ENCODE measurements around the gene NELFA. TPM values are rescaled to one million over a fixed set of nuclear protein-coding genes. Genes with fewer than 3 reads are reported as not detected.

NELFA gene
- 54.8 TPM for polyA plus RNA-seq (2012; ENCODE audit: insufficient read length, low read depth)

DNA sequence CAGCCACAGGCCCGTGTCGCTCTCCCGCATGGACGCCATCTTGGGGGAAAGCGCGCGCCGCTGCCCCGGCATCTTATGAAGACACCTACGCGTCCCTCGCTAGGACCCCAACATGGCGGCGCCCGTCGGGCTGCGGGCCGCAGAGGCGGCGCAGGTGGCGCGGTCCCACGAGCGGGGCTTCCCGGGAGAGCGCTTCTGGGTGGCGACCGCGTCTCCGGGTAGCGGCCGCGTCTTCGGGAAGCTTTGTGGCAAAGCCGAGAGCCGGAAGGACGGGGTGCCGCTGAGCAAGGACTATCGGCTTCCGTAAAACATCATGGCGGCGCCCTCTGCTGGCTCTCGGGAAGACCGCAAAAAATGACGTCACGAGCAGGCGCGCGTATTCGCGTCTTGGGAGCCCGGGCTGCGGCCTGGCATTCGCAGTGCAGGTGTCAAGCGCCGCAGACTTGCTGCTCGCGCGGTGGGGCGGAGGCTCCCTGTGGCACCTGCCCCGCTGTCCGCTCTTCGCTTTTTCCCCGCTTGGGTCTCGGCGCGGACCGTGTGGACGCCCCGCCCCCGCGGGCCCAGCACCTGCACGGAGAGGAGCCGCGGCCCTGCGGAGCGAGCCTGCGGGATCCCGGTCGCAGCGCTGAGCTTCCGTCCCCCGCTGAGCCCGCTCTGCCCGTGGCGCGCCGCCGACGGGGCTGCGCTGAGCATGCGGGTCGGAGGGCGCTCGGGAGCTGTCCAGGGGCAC, at the start of gene NELFA:
Gene NELFA (minus strand): TSS at position 54 of the 730 bp plus-strand sequence. CDS start 15 bp downstream, at position 39.
- TF ChIP-seq FOXP2 (optimal IDR thresholded peaks at IDR 0.05; ENCODE audit: borderline replicate concordance, extremely low read depth, extremely low read length, insufficient read depth): peak; percentile 54
- peak; percentile 85 for TF ChIP-seq POLR2AphosphoS5 (IDR thresholded peaks at IDR 0.05; ENCODE audit: low read depth, low read length)
- TF ChIP-seq TAF1 (IDR thresholded peaks at IDR 0.05; ENCODE audit: borderline replicate concordance, insufficient read depth, low read length): peak; percentile 100
- TF ChIP-seq, protein P1, sequence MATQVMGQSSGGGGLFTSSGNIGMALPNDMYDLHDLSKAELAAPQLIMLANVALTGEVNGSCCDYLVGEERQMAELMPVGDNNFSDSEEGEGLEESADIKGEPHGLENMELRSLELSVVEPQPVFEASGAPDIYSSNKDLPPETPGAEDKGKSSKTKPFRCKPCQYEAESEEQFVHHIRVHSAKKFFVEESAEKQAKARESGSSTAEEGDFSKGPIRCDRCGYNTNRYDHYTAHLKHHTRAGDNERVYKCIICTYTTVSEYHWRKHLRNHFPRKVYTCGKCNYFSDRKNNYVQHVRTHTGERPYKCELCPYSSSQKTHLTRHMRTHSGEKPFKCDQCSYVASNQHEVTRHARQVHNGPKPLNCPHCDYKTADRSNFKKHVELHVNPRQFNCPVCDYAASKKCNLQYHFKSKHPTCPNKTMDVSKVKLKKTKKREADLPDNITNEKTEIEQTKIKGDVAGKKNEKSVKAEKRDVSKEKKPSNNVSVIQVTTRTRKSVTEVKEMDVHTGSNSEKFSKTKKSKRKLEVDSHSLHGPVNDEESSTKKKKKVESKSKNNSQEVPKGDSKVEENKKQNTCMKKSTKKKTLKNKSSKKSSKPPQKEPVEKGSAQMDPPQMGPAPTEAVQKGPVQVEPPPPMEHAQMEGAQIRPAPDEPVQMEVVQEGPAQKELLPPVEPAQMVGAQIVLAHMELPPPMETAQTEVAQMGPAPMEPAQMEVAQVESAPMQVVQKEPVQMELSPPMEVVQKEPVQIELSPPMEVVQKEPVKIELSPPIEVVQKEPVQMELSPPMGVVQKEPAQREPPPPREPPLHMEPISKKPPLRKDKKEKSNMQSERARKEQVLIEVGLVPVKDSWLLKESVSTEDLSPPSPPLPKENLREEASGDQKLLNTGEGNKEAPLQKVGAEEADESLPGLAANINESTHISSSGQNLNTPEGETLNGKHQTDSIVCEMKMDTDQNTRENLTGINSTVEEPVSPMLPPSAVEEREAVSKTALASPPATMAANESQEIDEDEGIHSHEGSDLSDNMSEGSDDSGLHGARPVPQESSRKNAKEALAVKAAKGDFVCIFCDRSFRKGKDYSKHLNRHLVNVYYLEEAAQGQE (IDR thresholded peaks at IDR 0.05; ENCODE audit: insufficient read depth in 1 of 2, low read depth in 2 of 2, low read length in 2 of 2): peak; percentile 70 to 84; a peak in 3 of 4 replicates
- peak; percentile 24; the same call in 1 of the 2 replicates for TF ChIP-seq SIN3A (IDR thresholded peaks at IDR 0.05; ENCODE audit: borderline replicate concordance, insufficient read depth, low read length)

DNA sequence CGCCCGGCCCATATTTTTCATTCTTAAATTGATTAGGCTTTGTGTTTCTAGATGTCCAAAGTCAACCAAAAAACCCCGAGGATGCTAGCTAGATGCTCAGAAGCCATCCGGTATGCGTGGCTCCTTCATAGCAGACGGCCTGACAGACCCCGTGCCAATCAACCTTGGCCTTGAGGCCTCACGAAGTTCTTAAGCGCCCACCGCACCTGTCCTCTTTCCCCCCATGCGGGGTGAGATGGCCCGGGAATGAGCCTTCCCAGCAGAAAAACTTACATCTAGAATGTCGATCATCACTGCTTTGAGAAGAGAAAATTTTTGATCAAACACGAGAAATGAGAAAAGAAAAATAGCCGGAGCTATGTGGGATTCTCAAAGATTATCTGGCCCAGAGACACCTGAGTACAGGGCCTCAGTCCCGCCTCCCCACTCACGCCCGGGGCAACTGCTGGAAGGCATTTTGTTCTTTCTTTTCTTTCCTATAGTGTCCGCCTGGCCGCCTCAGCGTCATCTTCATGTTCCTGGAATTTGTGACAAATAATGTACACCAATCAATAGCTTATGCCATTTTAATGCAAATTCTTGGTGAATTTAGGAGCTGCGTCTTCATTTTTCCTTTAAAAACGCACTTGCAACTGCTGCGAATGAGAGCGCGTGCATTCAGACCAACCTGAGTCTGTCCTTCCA, 48.8 kb upstream of the NELFA start:
- TF ChIP-seq TAF1 (IDR thresholded peaks at IDR 0.05; ENCODE audit: borderline replicate concordance, insufficient read depth, low read length): no peak
- TF ChIP-seq FOXP2 (optimal IDR thresholded peaks at IDR 0.05; ENCODE audit: borderline replicate concordance, extremely low read depth, extremely low read length, insufficient read depth): no peak
- no peak for TF ChIP-seq SIN3A (IDR thresholded peaks at IDR 0.05; ENCODE audit: borderline replicate concordance, insufficient read depth, low read length)
- TF ChIP-seq, protein P1 (IDR thresholded peaks at IDR 0.05; ENCODE audit: insufficient read depth in 1 of 2, low read depth in 2 of 2, low read length in 2 of 2): no peak
- no peak for TF ChIP-seq POLR2AphosphoS5 (IDR thresholded peaks at IDR 0.05; ENCODE audit: low read depth, low read length)

DNA sequence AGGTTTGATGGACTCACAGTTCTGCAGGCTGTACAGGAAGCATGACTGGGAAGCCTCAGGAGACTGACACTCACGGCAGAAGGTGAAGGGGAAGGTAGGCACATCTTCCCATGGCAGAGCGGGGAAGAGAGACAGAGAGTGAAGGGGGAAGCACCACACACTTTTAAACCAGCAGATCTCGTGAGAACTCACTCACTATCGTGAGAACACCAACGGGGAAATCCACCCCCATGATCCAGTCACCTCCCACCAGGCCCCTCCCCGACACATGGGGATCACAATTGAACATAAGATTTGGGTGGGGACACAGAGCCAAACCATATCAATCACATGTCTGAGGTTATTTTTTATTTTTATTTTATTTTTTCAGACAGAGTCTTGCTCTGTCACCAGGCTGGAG, 45.4 kb upstream of the NELFA start:
- TF ChIP-seq TAF1 (IDR thresholded peaks at IDR 0.05; ENCODE audit: borderline replicate concordance, insufficient read depth, low read length) (no peak), POLR2AphosphoS5 (IDR thresholded peaks at IDR 0.05; ENCODE audit: low read depth, low read length) (no peak), SIN3A (IDR thresholded peaks at IDR 0.05; ENCODE audit: borderline replicate concordance, insufficient read depth, low read length) (no peak), FOXP2 (optimal IDR thresholded peaks at IDR 0.05; ENCODE audit: borderline replicate concordance, extremely low read depth, extremely low read length, insufficient read depth) (no peak)
- TF ChIP-seq, protein P1 (IDR thresholded peaks at IDR 0.05; ENCODE audit: insufficient read depth in 1 of 2, low read depth in 2 of 2, low read length in 2 of 2): no peak

DNA sequence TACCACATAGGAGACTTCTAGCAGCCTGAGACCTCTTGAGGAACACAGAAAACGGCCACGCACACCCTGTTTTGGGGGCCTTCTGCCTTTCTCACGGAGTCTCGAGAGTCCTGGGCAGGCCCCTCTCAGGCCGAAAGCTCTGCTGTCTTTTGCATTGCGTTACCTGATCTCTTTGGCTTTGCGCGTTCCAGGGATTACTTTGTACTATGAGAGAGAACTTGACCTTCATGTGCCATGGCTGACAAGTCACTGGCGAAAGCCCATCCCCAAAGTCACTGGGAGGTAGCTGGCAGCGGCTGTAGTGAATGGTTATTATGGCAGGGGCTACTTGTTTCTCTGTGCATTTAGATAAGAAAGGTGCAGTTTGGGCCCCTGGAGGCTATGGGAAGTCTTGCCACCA, 42.3 kb upstream of the NELFA start:
- TF ChIP-seq SIN3A (IDR thresholded peaks at IDR 0.05; ENCODE audit: borderline replicate concordance, insufficient read depth, low read length) (no peak), POLR2AphosphoS5 (IDR thresholded peaks at IDR 0.05; ENCODE audit: low read depth, low read length) (no peak), FOXP2 (optimal IDR thresholded peaks at IDR 0.05; ENCODE audit: borderline replicate concordance, extremely low read depth, extremely low read length, insufficient read depth) (no peak), TAF1 (IDR thresholded peaks at IDR 0.05; ENCODE audit: borderline replicate concordance, insufficient read depth, low read length) (no peak)
- TF ChIP-seq, protein P1 (IDR thresholded peaks at IDR 0.05; ENCODE audit: insufficient read depth in 1 of 2, low read depth in 2 of 2, low read length in 2 of 2): no peak

Measured in PFSK-1 (cell line).